Adipocyte (in vitro differentiated cells): ENCODE results near the gene OR8B3.
A peak's percentile ranks its signal among the peaks of the same experiment; 100 is the strongest.
"Not testable (repeated sequence)": the region's sequence is repeated elsewhere in the genome, so short reads cannot be mapped to it uniquely, and the experiment has no call there.

Source experiments
- DNase-seq: peaks from one replicate; pipeline ENCODE4 v3.0.0-alpha.2; 2015; ENCODE audit warnings: low read depth
- H3K27me3 ChIP-seq: replicated peaks from 2 replicates; pipeline ENCODE4 v1.7.0; 2013; ENCODE audit warnings: mild to moderate bottlenecking, low read length, moderate library complexity; ENCODE audit not compliant: control insufficient read depth, insufficient read depth
- H3K36me3 ChIP-seq: 2 replicates; pipeline ENCODE4 v1.7.0; 2013; ENCODE audit warnings: low read length, mild to moderate bottlenecking, moderate library complexity; ENCODE audit not compliant: control insufficient read depth, insufficient read depth, severe bottlenecking
- H3K4me1 ChIP-seq: 2 replicates; pipeline ENCODE4 v1.7.0; 2013; ENCODE audit warnings: mild to moderate bottlenecking, low read length, moderate library complexity; ENCODE audit not compliant: control insufficient read depth, insufficient read depth
- H3K4me3 ChIP-seq: 2 replicates; pipeline ENCODE4 v1.7.0; 2013; ENCODE audit warnings: mild to moderate bottlenecking, low read length, moderate library complexity
- H3K9ac ChIP-seq: 2 replicates; pipeline ENCODE4 v1.7.0; 2013; ENCODE audit warnings: mild to moderate bottlenecking, low read length, moderate library complexity
- H3K9me3 ChIP-seq: 2 replicates; pipeline ENCODE4 v1.7.0; 2013; ENCODE audit warnings: mild to moderate bottlenecking, low read length, moderate library complexity; ENCODE audit not compliant: control insufficient read depth

OR8B3 gene

DNA sequence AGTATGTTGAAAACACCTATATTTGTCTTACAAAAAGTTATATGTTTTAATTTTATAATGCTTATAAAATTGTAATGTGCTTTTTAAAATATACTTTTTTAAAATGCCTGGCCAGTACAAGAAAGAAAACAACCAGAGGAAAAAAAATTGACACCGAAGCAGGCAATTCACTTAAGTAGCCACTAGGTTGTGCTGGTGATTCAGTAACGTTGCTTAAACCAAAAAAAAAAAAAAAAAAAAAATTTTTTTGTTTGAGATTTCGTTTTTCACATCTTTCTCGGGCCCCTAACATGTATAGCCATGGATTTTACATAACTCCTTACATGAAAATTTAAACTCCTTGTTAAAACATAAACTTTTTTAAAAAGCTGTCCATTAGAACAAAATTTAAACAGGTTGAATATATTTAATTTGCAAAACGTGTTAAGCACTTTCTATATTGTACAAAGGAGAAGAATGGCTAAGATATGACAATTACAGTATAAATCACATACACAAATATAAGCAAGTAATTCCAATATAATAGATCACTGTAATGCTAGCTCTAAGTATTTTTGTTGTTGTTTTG is 16.6 kb upstream of the OR8B3 start:
- Histone ChIP-seq H3K36me3 (no peaks in the 10 kb centered on the region), H3K27me3 (peaks cover 35% of the 10 kb centered on the region), H3K4me1 (no peaks in the 10 kb centered on the region), H3K9ac (no peak overlapping the region), H3K9me3 (no peaks in the 10 kb centered on the region), H3K4me3 (no peak overlapping the region)
- DNase-seq: peak; percentile 79

DNA sequence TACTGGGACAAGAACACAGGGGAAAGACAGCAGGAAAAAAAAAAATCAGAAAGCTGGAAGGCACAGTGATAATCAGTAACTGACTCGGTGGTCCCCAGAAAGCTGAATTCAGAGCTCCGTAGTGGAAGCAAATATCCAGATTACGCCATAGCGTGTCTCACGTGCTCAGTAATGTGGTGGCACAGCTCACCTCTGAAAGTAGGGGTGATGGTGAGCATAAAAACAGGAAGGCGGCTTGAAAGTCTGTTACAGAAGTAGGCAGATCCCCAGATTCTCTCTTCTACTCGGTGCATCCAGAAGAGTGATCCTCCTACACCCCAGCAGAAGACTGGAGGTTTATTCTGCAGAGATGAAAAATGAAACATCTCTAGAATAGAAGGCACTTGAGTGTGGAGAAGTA is 11.1 kb upstream of the OR8B3 start:
- Histone ChIP-seq H3K27me3 (peaks cover 27% of the 10 kb centered on the region), H3K36me3 (no peaks in the 10 kb centered on the region), H3K4me3 (no peak overlapping the region), H3K9me3 (no peaks in the 10 kb centered on the region), H3K4me1 (peaks cover 6% of the 10 kb centered on the region), H3K9ac (no peak overlapping the region)
- DNase-seq: no peak

DNA sequence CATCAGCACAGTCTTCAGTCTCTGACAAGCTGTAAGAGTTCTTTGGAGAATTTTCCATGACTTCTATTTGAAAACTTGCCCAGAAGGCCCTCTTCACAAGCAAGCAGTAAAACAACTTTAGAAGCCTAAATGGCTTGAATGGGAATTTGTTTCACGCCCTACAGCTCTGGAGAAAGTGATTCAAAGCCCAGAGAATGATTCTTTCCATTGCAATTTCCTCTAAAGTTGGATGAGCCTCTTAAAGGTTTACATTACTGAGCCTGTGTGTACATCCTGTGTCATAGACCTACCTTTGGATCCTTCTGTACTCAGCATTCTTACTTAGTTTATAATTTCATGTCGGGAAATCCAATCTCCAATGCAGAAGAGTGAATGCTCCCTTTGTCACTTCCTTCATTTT is 6.8 kb upstream of the OR8B3 start:
- H3K27me3 ChIP-seq: peaks cover 11% of the 10 kb centered on the region
- H3K9ac ChIP-seq: no peak overlapping the region
- peaks cover 6% of the 10 kb centered on the region for H3K4me1 ChIP-seq
- DNase-seq: no peak
- no peaks in the 10 kb centered on the region for H3K36me3 ChIP-seq
- H3K4me3 ChIP-seq: no peak overlapping the region
- no peaks in the 10 kb centered on the region for H3K9me3 ChIP-seq

GRCh38 chr11:124403186-124403585 is 4.4 kb upstream of the OR8B3 start:
- not testable (repeated sequence) for DNase-seq, H3K9ac ChIP-seq, H3K9me3 ChIP-seq, H3K36me3 ChIP-seq, H3K4me1 ChIP-seq, H3K4me3 ChIP-seq, H3K27me3 ChIP-seq

GRCh38 chr11:124402326-124402922 is 3.6 kb upstream of the OR8B3 start:
- Histone ChIP-seq H3K4me3 (no peak overlapping the region), H3K4me1 (no peaks in the 10 kb centered on the region), H3K27me3 (peaks cover 5% of the 10 kb centered on the region), H3K9ac (no peak overlapping the region), H3K36me3 (no peaks in the 10 kb centered on the region), H3K9me3 (no peaks in the 10 kb centered on the region)
- peak; percentile 95 for DNase-seq

- H3K27me3 ChIP-seq, H3K4me3 ChIP-seq, H3K9me3 ChIP-seq, DNase-seq, H3K36me3 ChIP-seq, H3K9ac ChIP-seq, H3K4me1 ChIP-seq: not testable (repeated sequence)
Observed at GRCh38 chr11:124396847-124397246, 2.0 kb downstream of the OR8B3 start.

DNA sequence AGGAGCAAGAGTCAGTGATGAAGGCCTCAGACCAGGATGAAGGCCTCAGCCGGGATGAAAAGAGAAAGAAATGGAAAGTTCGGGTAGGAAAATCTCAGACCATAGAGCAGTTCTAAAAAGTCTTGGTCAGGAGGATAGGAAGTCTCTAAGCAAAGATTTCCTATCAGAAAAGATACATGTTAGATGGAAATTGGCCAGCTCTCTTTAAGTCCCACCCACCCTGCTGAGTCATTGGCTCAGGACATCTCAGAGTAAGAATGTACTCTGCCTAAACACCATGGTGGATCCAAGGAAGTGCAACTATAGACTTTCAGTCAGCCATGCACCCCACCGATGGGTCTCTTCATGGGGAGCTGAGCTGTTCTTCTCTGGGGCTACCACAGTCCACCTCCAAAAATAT is 4.4 kb downstream of the OR8B3 start:
- DNase-seq: peak; percentile 1
- H3K36me3 ChIP-seq: no peaks in the 10 kb centered on the region
- no peak overlapping the region for H3K9ac ChIP-seq
- no peaks in the 10 kb centered on the region for H3K4me1 ChIP-seq
- H3K27me3 ChIP-seq: no peaks in the 10 kb centered on the region
- no peaks in the 10 kb centered on the region for H3K9me3 ChIP-seq
- H3K4me3 ChIP-seq: no peak overlapping the region

GRCh38 chr11:124384399-124384798 is 14.4 kb downstream of the OR8B3 start, which contains the start of gene OR8B2:
Gene OR8B2 (minus strand): TSS chr11:124384499. CDS start chr11:124383343, 1,156 bp downstream.
- H3K4me3 ChIP-seq: no peak within 1 kb of the TSS
- DNase-seq: no peak
- H3K9ac ChIP-seq: no peak within 1 kb of the TSS
- no peaks in the 10 kb centered on the region for H3K9me3 ChIP-seq
- H3K27me3 ChIP-seq: no peaks in the 10 kb centered on the region
- H3K4me1 ChIP-seq: no peaks in the 10 kb centered on the region
- no peaks in the 10 kb centered on the region for H3K36me3 ChIP-seq

- H3K36me3 ChIP-seq, H3K27me3 ChIP-seq, H3K4me3 ChIP-seq, H3K9ac ChIP-seq, H3K4me1 ChIP-seq, DNase-seq, H3K9me3 ChIP-seq: not testable (repeated sequence)
Observed at GRCh38 chr11:124382857-124383256, 16.0 kb downstream of the OR8B3 start.

DNA sequence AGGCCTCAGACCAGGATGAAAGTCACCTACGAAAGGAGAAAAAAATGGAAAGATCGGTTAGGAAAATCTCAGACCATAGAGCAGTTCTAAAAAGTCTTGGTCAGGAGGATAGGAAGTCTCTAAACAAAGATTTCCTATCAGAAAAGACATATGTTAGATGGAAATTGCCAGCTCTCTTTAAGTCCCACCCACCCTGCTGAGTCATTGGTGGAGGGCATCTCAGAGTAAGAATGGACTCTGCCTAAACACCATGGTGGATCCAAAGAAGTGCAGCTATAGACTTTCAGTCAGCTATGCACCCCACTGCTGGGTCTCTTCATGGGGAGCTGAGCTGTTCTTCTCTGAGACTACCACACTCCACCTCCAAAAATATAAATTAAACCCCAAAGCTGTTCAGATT is 18.2 kb downstream of the OR8B3 start:
- DNase-seq: no peak
- peaks cover 4% of the 10 kb centered on the region for H3K27me3 ChIP-seq

GRCh38 chr11:124376280-124376679 is 22.5 kb downstream of the OR8B3 start:
- Histone ChIP-seq H3K4me1 (no peaks in the 10 kb centered on the region), H3K36me3 (no peaks in the 10 kb centered on the region), H3K9me3 (no peaks in the 10 kb centered on the region), H3K4me3 (no peak overlapping the region), H3K27me3 (peaks cover 4% of the 10 kb centered on the region), H3K9ac (no peak overlapping the region)
- no peak for DNase-seq

More for the DNA sequence above, 18.2 kb downstream of the OR8B3 start:
- Histone ChIP-seq H3K4me3 (no peak overlapping the region), H3K4me1 (no peaks in the 10 kb centered on the region), H3K9me3 (no peaks in the 10 kb centered on the region), H3K36me3 (no peaks in the 10 kb centered on the region), H3K9ac (no peak overlapping the region)

DNA sequence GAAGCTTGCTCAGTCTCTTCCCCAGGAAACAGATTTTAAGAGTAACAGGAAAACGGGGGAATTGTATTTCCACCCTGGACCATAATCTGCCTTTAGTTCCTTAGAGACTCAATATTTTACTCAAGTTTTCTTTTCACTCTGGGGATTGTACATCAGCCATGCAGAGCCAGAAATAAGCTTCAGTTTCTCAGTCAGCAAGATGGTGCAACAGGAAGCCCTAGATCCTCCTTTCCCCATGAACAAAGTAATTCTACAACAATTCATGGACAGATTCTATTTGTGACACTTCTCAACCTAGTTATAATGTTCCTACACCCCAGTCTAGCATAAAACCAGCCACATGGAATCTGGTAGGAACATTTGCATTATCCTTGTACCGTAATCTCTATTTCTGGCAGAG is 39.3 kb downstream of the OR8B3 start:
- H3K4me3 ChIP-seq: no peak overlapping the region
- no peaks in the 10 kb centered on the region for H3K36me3 ChIP-seq
- H3K4me1 ChIP-seq: no peaks in the 10 kb centered on the region
- H3K27me3 ChIP-seq: no peaks in the 10 kb centered on the region
- DNase-seq: no peak
- no peak overlapping the region for H3K9ac ChIP-seq
- no peaks in the 10 kb centered on the region for H3K9me3 ChIP-seq
